ENCODE data around the gene ARFGAP1.

- TF ChIP-seq CTCF (IDR thresholded peaks at IDR 0.05) (no peak), POLR2A (IDR thresholded peaks at IDR 0.05) (no peak)
These were observed 23.2 kb downstream of the ARFGAP1 start for GRCh38 chr20:63295846-63296245.
